DND-41 (cell line): Measurements from ENCODE around the gene SLC36A2.

Source experiments
- EZH2 ChIP-seq: IDR thresholded peaks from 3 replicates; pipeline ENCODE4 v1.6.1; 2012; ENCODE audit warnings: borderline replicate concordance, low read depth, mild to moderate bottlenecking, moderate library complexity, low read length, inconsistent platforms; ENCODE audit not compliant: severe bottlenecking
- TF ChIP-seq, protein P1 (sequence below): IDR thresholded peaks from 2 replicates; pipeline ENCODE4 v1.5.1; 2012; ENCODE audit warnings: borderline replicate concordance, low read length, moderate library complexity, mild to moderate bottlenecking; ENCODE audit not compliant: poor library complexity, severe bottlenecking; ENCODE audit errors: extremely low read depth

DNA sequence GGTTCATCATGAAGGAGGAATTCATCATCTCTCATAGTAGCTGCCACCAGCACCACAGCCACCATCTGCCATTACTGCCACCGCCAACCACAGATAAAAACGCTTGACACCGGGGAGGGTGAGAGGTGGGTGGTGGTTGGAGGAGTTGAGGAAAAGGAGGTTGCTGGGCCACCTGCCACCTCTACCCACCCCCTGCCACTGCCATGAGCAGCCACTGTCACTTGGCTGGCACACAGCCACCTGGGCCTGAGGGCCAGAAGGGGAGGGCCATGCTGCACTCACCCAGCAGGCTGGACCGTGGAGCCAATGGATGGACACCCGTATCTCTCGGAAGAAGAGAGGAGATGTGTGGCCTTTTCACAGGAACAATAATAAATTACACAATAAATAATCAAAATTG lies 31.3 kb upstream of the SLC36A2 start:
- no peak for TF ChIP-seq EZH2
- TF ChIP-seq, protein P1, sequence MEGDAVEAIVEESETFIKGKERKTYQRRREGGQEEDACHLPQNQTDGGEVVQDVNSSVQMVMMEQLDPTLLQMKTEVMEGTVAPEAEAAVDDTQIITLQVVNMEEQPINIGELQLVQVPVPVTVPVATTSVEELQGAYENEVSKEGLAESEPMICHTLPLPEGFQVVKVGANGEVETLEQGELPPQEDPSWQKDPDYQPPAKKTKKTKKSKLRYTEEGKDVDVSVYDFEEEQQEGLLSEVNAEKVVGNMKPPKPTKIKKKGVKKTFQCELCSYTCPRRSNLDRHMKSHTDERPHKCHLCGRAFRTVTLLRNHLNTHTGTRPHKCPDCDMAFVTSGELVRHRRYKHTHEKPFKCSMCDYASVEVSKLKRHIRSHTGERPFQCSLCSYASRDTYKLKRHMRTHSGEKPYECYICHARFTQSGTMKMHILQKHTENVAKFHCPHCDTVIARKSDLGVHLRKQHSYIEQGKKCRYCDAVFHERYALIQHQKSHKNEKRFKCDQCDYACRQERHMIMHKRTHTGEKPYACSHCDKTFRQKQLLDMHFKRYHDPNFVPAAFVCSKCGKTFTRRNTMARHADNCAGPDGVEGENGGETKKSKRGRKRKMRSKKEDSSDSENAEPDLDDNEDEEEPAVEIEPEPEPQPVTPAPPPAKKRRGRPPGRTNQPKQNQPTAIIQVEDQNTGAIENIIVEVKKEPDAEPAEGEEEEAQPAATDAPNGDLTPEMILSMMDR = no peak
